Epithelial cell of esophagus (primary cell): ENCODE measurements around the gene CACNA1H.

Experiments
- DNase-seq: peaks from one replicate; pipeline ENCODE4 v3.0.0; 2010; ENCODE audit warnings: low read depth
- H3K4me3 ChIP-seq: 2 replicates; pipeline ENCODE4 v1.5.1; 2011; ENCODE audit warnings: mild to moderate bottlenecking, low read length, control low read depth
- CTCF ChIP-seq: IDR thresholded peaks from 2 replicates; pipeline ENCODE4 v1.5.1; 2011; ENCODE audit warnings: low read depth, mild to moderate bottlenecking, low read length, control low read depth, inconsistent platforms; ENCODE audit not compliant: insufficient read depth; ENCODE audit errors: missing control alignments

Gene CACNA1H

GRCh38 chr16:1137604-1138003 is 15.3 kb upstream of the CACNA1H start:
- H3K4me3 ChIP-seq = no peak overlapping the region
- TF ChIP-seq CTCF = no peak
- DNase-seq = no peak

- no peak for TF ChIP-seq CTCF
- DNase-seq = no peak
Observed at GRCh38 chr16:1140582-1141162, 12.2 kb upstream of the CACNA1H start.

GRCh38 chr16:1141191-1141590 is 11.7 kb upstream of the CACNA1H start:
- no peak for TF ChIP-seq CTCF
- no peak overlapping the region for H3K4me3 ChIP-seq
- DNase-seq = no peak

More at GRCh38 chr16:1140582-1141162, 12.2 kb upstream of the CACNA1H start:
- no peak overlapping the region for H3K4me3 ChIP-seq

GRCh38 chr16:1141716-1142115 is 11.2 kb upstream of the CACNA1H start:
- TF ChIP-seq CTCF = no peak
- no peak for DNase-seq

GRCh38 chr16:1142911-1143310 is 10.0 kb upstream of the CACNA1H start:
- H3K4me3 ChIP-seq = no peak overlapping the region
- no peak for DNase-seq
- no peak for TF ChIP-seq CTCF

More at GRCh38 chr16:1141716-1142115, 11.2 kb upstream of the CACNA1H start:
- H3K4me3 ChIP-seq = no peak overlapping the region

- TF ChIP-seq CTCF = no peak
- no peak overlapping the region for H3K4me3 ChIP-seq
- DNase-seq = no peak
Observed at GRCh38 chr16:1143761-1144450, 9.0 kb upstream of the CACNA1H start.
